ENCODE data around the gene TJP2.
"Not testable (repeated sequence)": the region's sequence is repeated elsewhere in the genome, so short reads cannot be mapped to it uniquely, and the experiment has no call there.

The TJP2 gene

DNA sequence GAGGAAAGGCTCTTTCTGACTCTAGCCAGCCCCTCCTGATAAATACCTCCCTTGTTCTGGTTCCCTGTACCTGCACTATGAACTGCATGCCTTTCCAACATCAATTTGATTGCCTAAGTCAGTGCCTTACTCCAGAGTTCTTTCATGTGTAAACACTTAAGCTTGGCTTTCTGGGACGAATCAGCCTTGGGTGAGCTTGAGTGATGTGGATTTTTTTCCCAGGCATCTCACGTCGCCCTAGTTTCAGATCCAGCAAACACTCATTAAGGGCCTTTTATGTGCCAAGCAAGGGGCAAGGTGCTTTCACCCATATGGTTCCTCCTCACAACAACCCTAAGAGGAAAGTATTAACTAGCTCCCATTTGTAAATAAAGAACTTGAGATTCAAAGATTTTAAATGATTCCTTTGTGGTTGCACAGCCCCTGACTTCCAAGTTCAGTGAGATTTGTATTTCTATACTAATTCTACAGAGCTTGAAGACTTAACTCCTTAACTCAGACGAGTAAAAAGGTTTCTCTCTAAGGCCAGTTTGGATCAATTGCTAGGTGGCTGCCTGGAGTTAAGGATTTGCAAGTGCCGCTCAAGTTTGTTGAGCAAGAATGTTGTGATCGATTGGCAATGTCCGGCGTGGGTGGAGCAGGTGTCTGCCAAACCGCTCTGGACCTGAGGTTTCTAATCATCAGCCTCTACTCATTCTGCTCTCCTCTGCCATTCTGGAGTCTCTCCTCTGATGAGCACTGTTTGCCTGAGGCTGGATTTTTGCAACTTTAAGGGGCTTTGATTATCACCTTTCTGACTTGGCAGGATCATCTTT lies 20.2 kb upstream of the TJP2 start:
- peaks cover 0 to 10% (median 0%) of the 10 kb centered on the region in 11 experiments; a peak in 2 of 22 replicates for H3K9me3 ChIP-seq (replicated peaks in 1 of 11)
- H3K36me3 ChIP-seq, result peaks cover 0 to 14% (median 0%) of the 10 kb centered on the region in 11 experiments; a peak in 9 of 22 replicates
- no peak overlapping the region for H3K4me3 ChIP-seq
- H4K20me1 ChIP-seq, result no peaks in the 10 kb centered on the region
- no peaks in the 10 kb centered on the region for H3K27me3 ChIP-seq
- H3K27ac ChIP-seq, result no peak overlapping the region
- no peak for TF ChIP-seq Cebpa-rat (IDR thresholded peaks at IDR 0.05)
- H3K9ac ChIP-seq, result no peak overlapping the region
- no peak overlapping the region for H3K4me2 ChIP-seq
- peaks cover 0 to 15% (median 11%) of the 10 kb centered on the region in 10 experiments; a peak in 9 of 20 replicates for H3K4me1 ChIP-seq

DNA sequence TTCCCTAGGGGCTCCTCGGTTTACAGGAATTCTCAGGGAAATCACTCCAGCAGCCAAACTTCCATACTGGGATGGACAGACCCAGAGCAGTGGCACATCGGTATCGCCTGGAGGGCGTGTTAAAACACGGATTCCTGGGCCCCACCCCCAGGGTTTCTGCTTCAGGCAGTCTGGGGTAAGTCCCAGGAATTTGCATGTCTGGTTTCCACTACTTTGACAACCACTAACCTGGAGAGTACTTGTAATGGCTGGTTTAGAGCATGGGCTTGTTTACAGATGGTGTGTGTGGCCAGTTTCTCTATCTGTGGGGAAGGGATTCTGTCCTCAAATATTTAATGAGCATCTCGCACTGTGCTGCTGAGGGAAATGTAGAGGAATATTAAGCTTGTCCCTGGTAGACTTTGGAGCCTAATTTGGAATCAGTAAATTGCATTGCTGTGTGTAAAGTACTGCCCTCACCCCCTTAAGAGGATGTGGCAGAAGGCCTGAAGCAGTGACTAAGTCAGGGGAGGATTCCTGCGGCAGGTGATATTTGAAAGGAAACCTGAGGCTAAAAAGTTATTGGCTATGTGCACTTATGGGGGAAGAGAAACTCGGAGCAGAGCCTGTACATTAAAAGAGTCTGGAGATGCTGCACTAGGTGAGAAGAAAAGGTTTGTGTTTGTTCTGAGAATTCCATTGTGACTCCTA lies 18.6 kb upstream of the TJP2 start:
- Histone ChIP-seq H3K9ac (no peak overlapping the region), H3K9me3 (replicated peaks in 1 of 11) (peaks cover 3 to 22% (median 6%) of the 10 kb centered on the region in 11 experiments; a peak in 21 of 22 replicates), H3K4me1 (peaks cover 0 to 15% (median 11%) of the 10 kb centered on the region in 10 experiments; a peak in 9 of 20 replicates), H3K27me3 (no peaks in the 10 kb centered on the region), H3K36me3 (peaks cover 0 to 19% (median 4%) of the 10 kb centered on the region in 11 experiments; a peak in 10 of 22 replicates), H4K20me1 (no peaks in the 10 kb centered on the region), H3K4me3 (no peak overlapping the region), H3K27ac (no peak overlapping the region), H3K4me2 (no peak overlapping the region)
- no peak for TF ChIP-seq Cebpa-rat (IDR thresholded peaks at IDR 0.05)

GRCh38 chr9:69157751-69158466 lies 16.2 kb upstream of the TJP2 start:
- Histone ChIP-seq H3K4me2 (no peak overlapping the region), H3K9me3 (replicated peaks in 1 of 11) (peaks cover 10 to 24% (median 16%) of the 10 kb centered on the region in 11 experiments), H3K27ac (no peak overlapping the region), H3K4me3 (no peak overlapping the region), H3K27me3 (no peaks in the 10 kb centered on the region), H3K36me3 (peaks cover 0 to 24% (median 11%) of the 10 kb centered on the region in 11 experiments; a peak in 11 of 22 replicates), H3K4me1 (peaks cover 0 to 5% (median 3%) of the 10 kb centered on the region in 10 experiments; a peak in 7 of 20 replicates), H4K20me1 (no peaks in the 10 kb centered on the region), H3K9ac (no peak overlapping the region)
- no peak for TF ChIP-seq Cebpa-rat (IDR thresholded peaks at IDR 0.05)

GRCh38 chr9:69158471-69158870 lies 15.6 kb upstream of the TJP2 start:
- no peak overlapping the region for H3K27ac ChIP-seq

GRCh38 chr9:69164573-69164972 lies 9.5 kb upstream of the TJP2 start:
- H3K9me3 ChIP-seq (replicated peaks in 1 of 11), result peaks cover 10 to 21% (median 16%) of the 10 kb centered on the region in 11 experiments
- H3K27ac ChIP-seq, H3K27me3 ChIP-seq, H3K4me3 ChIP-seq, H4K20me1 ChIP-seq, H3K9ac ChIP-seq, H3K4me2 ChIP-seq: not testable (repeated sequence)
- H3K36me3 ChIP-seq, result peaks cover 0 to 15% (median 4%) of the 10 kb centered on the region in 11 experiments; a peak in 9 of 22 replicates
- peaks cover 0 to 13% (median 0%) of the 10 kb centered on the region in 10 experiments; a peak in 6 of 20 replicates for H3K4me1 ChIP-seq

More at GRCh38 chr9:69158471-69158870, 15.6 kb upstream of the TJP2 start:
- Histone ChIP-seq H3K9me3 (replicated peaks in 1 of 11) (peaks cover 10 to 24% (median 16%) of the 10 kb centered on the region in 11 experiments), H3K9ac (no peak overlapping the region), H3K4me1 (no peaks in the 10 kb centered on the region), H3K4me2 (no peak overlapping the region), H3K36me3 (peaks cover 0 to 24% (median 11%) of the 10 kb centered on the region in 11 experiments; a peak in 11 of 22 replicates), H4K20me1 (no peaks in the 10 kb centered on the region; a peak in 1 of 22 replicates), H3K27me3 (no peaks in the 10 kb centered on the region), H3K4me3 (no peak overlapping the region)
- TF ChIP-seq Cebpa-rat (IDR thresholded peaks at IDR 0.05), result no peak

DNA sequence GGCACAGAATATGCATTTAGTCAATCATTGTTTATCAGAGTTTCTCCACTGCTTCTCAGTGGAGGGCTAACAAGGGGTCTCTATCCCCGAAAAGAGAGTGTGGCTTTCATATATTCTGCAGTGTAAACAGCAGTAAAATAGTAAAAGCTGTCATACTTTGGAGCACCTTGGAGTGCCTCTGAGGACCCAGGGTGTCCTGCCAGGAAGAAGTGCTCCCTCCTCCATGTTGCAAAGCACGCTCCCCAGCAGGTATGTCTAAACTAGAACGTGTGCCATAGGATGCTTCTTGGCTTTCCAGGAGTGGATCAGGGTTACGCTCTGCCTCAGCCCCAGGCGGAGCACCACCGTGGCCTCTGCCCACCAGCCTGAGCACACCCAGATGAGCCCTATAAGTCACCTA lies 8.5 kb upstream of the TJP2 start:
- Histone ChIP-seq H3K9me3 (replicated peaks in 1 of 11) (peaks cover 4 to 11% (median 8%) of the 10 kb centered on the region in 11 experiments), H3K27me3 (0 out of 22 replicates have a peak, but pooled peaks cover 0 to under 1% (median 0%) of the 10 kb centered on the region in 11 experiments), H3K4me2 (no peak overlapping the region), H4K20me1 (no peaks in the 10 kb centered on the region; a peak in 1 of 22 replicates), H3K9ac (no peak overlapping the region), H3K4me3 (no peak overlapping the region), H3K36me3 (peaks cover 0 to 8% (median 0%) of the 10 kb centered on the region in 11 experiments; a peak in 7 of 22 replicates), H3K4me1 (peaks cover 0 to 14% (median 0%) of the 10 kb centered on the region in 10 experiments; a peak in 6 of 20 replicates), H3K27ac (no peak overlapping the region)
- TF ChIP-seq Cebpa-rat (IDR thresholded peaks at IDR 0.05), result no peak

DNA sequence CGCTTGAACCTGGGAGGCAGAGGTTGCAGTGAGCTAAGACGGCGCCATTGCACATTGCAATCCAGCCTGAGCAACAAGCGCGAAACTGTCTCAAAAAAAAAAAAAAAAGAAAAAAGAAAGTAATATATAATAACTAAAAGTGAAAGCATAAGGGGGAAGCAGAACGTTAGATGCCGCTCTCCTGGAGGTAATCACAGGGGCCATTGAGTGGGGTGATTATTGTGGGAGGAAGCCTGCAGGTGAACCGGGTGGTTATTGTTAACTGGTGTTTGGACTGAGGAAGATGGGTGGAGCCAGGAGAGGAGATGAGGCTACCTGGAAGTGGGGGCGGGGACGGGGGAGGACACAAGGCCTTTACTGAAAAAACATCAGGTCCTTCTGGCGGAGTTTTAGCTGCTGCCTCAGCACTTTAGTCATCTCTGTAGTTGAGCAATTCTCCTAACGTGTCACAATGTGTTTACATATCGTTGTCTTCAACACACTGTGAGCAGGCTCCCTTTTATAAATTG lies 5.3 kb upstream of the TJP2 start:
- Histone ChIP-seq H3K27ac (peak overlapping the region in 1 of 11 experiments; percentile 20; a peak in 1 of 22 replicates), H3K27me3 (peaks cover 18 to 32% (median 25%) of the 10 kb centered on the region in 11 experiments), H3K9ac (0 out of 22 replicates have a peak overlapping the region, but pooled peaks of 1 of the 11 experiments have one; percentile 8), H3K4me1 (peaks cover 0 to 33% (median 6%) of the 10 kb centered on the region in 10 experiments; a peak in 15 of 20 replicates), H3K36me3 (no peaks in the 10 kb centered on the region), H4K20me1 (peaks cover 0 to 13% (median 0%) of the 10 kb centered on the region in 11 experiments; a peak in 7 of 22 replicates), H3K9me3 (replicated peaks in 1 of 11) (no peaks in the 10 kb centered on the region), H3K4me3 (no peak overlapping the region), H3K4me2 (peak overlapping the region in 3 of 11 experiments; percentile 47 to 75 (median 58); a peak in 6 of 22 replicates)
- TF ChIP-seq Cebpa-rat (IDR thresholded peaks at IDR 0.05), result no peak

GRCh38 chr9:69170231-69170630 lies 3.8 kb upstream of the TJP2 start:
- no peak for TF ChIP-seq Cebpa-rat (IDR thresholded peaks at IDR 0.05)
- H3K4me1 ChIP-seq, result peaks cover 12 to 48% (median 14%) of the 10 kb centered on the region in 10 experiments; a peak in 17 of 20 replicates
- H3K9me3 ChIP-seq (replicated peaks in 1 of 11), result no peaks in the 10 kb centered on the region
- no peak overlapping the region for H3K4me3 ChIP-seq
- peaks cover 33 to 47% (median 40%) of the 10 kb centered on the region in 11 experiments for H3K27me3 ChIP-seq
- no peaks in the 10 kb centered on the region for H3K36me3 ChIP-seq
- H3K27ac ChIP-seq, result no peak overlapping the region
- H4K20me1 ChIP-seq, result peaks cover 0 to 28% (median 11%) of the 10 kb centered on the region in 11 experiments; a peak in 13 of 22 replicates
- no peak overlapping the region for H3K4me2 ChIP-seq
- no peak overlapping the region for H3K9ac ChIP-seq
